Neural cell (in vitro differentiated cells): ENCODE results near the gene CRTAC1. TPM values are rescaled to one million over a fixed set of nuclear protein-coding genes. Genes with fewer than 3 reads are reported as not detected.

Source experiments
- H2AFZ ChIP-seq: fragments of 200-600, 300-800 bp; sonication (generic), shearing (Covaris generic); 2 replicates; pipeline ENCODE4 v1.6.0; 2014; ENCODE audit warnings: low read depth, mild to moderate bottlenecking, antibody characterized with exemption, low read length, moderate library complexity
- H3F3A ChIP-seq: fragments of 200-600 bp; shearing (Covaris generic); 2 replicates; pipeline ENCODE4 v1.6.1; 2016; ENCODE audit warnings: mild to moderate bottlenecking, moderate library complexity, mixed read lengths, antibody characterized with exemption, low read length; ENCODE audit not compliant: insufficient read depth, poor library complexity, severe bottlenecking
- H3K27ac ChIP-seq: fragments of 200-600, 300-800 bp; sonication (generic), shearing (Covaris generic); 2 replicates; pipeline ENCODE4 v1.5.1; 2014; ENCODE audit warnings: mild to moderate bottlenecking, low read length, moderate library complexity
- H3K27me3 ChIP-seq: fragments of 300-800, 200-600 bp; sonication (generic), shearing (Covaris generic); 2 replicates; pipeline ENCODE4 v1.6.0; 2014; ENCODE audit warnings: mild to moderate bottlenecking, low read depth, low read length, moderate library complexity; ENCODE audit not compliant: insufficient read depth
- H3K36me3 ChIP-seq: fragments of 300-800, 200-600 bp; sonication (generic), shearing (Covaris generic); 2 replicates; pipeline ENCODE4 v1.5.1; 2014; ENCODE audit warnings: mild to moderate bottlenecking, antibody characterized with exemption, low read length, moderate library complexity; ENCODE audit not compliant: insufficient read depth
- H3K4me2 ChIP-seq: fragments of 300-800, 200-600 bp; sonication (generic), shearing (Covaris generic); 2 replicates; pipeline ENCODE4 v1.6.0; 2014; ENCODE audit warnings: mild to moderate bottlenecking, low read length
- H3K4me3 ChIP-seq: fragments of 300-800, 200-600 bp; sonication (generic), shearing (Covaris generic); 2 replicates; pipeline ENCODE4 v1.5.1; 2014; ENCODE audit warnings: mild to moderate bottlenecking, low read length, moderate library complexity
- H3K79me2 ChIP-seq: fragments of 200-600 bp; shearing (Covaris generic); replicated peaks from 2 replicates; pipeline ENCODE4 v1.6.0; 2014; ENCODE audit warnings: mild to moderate bottlenecking, low read length, moderate library complexity; ENCODE audit not compliant: insufficient read depth
- H3K9ac ChIP-seq: fragments of 300-800, 200-600 bp; sonication (generic), shearing (Covaris generic); 2 replicates; pipeline ENCODE4 v1.6.1; 2016; ENCODE audit warnings: mild to moderate bottlenecking, low read length, mixed read lengths
- H3K9me2 ChIP-seq: fragments of 200-600 bp; shearing (Covaris generic); 2 replicates; pipeline ENCODE4 v1.6.1; 2016; ENCODE audit warnings: mild to moderate bottlenecking, low read length, mixed read lengths; ENCODE audit not compliant: insufficient read depth
- H3K9me3 ChIP-seq: fragments of 200-600, 300-800 bp; sonication (generic), shearing (Covaris generic); 2 replicates; pipeline ENCODE4 v1.6.1; 2016; ENCODE audit warnings: mild to moderate bottlenecking, mixed run types, low read length, moderate library complexity, mixed read lengths
- H4K20me1 ChIP-seq: fragments of 200-600 bp; shearing (Covaris generic); 2 replicates; pipeline ENCODE4 v1.6.1; 2016; ENCODE audit warnings: mild to moderate bottlenecking, mixed run types; ENCODE audit not compliant: insufficient read depth
- CTCF ChIP-seq: fragments of 450-650 bp; IDR thresholded peaks from 2 replicates; pipeline ENCODE4 v1.5.1; 2014; ENCODE audit warnings: antibody characterized with exemption, mild to moderate bottlenecking, moderate library complexity; ENCODE audit not compliant: poor library complexity, severe bottlenecking
- EP300 ChIP-seq: fragments of 450-650 bp; conservative IDR thresholded peaks from 2 replicates; pipeline ENCODE4 v1.6.1; 2014; ENCODE audit warnings: antibody characterized with exemption, mild to moderate bottlenecking, moderate library complexity; ENCODE audit not compliant: poor library complexity, severe bottlenecking
- EZH2 ChIP-seq: fragments of 200-600, 300-800 bp; shearing (Covaris generic), sonication (generic); IDR thresholded peaks from 2 replicates; pipeline ENCODE4 v1.6.1; 2014; ENCODE audit warnings: antibody characterized with exemption, low read length, borderline replicate concordance, mild to moderate bottlenecking; ENCODE audit not compliant: insufficient read depth, poor library complexity, severe bottlenecking
- MXI1 ChIP-seq: fragments of 450-650 bp; conservative IDR thresholded peaks from 2 replicates; pipeline ENCODE4 v1.6.1; 2014; ENCODE audit warnings: antibody characterized with exemption, mild to moderate bottlenecking; ENCODE audit not compliant: poor library complexity, severe bottlenecking
- POLR2AphosphoS5 ChIP-seq: IDR thresholded peaks from 2 replicates; pipeline ENCODE4 v1.6.1; 2012
- RAD21 ChIP-seq: fragments of 450-650 bp; conservative IDR thresholded peaks from 2 replicates; pipeline ENCODE4 v1.6.1; 2014; ENCODE audit warnings: antibody characterized with exemption, mild to moderate bottlenecking, moderate library complexity
- REST ChIP-seq: IDR thresholded peaks from 2 replicates; pipeline ENCODE4 v1.6.1; 2012; ENCODE audit warnings: borderline replicate concordance
- SMC3 ChIP-seq: fragments of 450-650 bp; conservative IDR thresholded peaks from 2 replicates; pipeline ENCODE4 v1.6.1; 2014; ENCODE audit warnings: antibody characterized with exemption, mild to moderate bottlenecking, moderate library complexity; ENCODE audit not compliant: poor library complexity
- TAF1 ChIP-seq: IDR thresholded peaks from 2 replicates; pipeline ENCODE4 v1.6.1; 2012; ENCODE audit warnings: low read depth
- polyA plus RNA-seq: library from polyadenylated mRNA; depleted of rRNA; stranded (reverse); fragments of >200 nt; gene quantifications from 2 replicates; pipeline ENCODE4 v1.2.3, GENCODE V29; 2014

The CRTAC1 gene
- polyA plus RNA-seq, 1 donor from 2014 or later = 1.1 TPM

GRCh38 chr10:97969538-97970079 is 60.8 kb downstream of the CRTAC1 start:
- no peak overlapping the region for H3K4me3 ChIP-seq
- no peak overlapping the region for H3K27ac ChIP-seq
- no peak overlapping the region for H3K4me2 ChIP-seq
- no peaks in the 10 kb centered on the region for H3K9me2 ChIP-seq
- no peaks in the 10 kb centered on the region for H4K20me1 ChIP-seq
- no peaks in the 10 kb centered on the region for H3K36me3 ChIP-seq
- H3K9ac ChIP-seq = no peak overlapping the region
- no peaks in the 10 kb centered on the region for H3K79me2 ChIP-seq
- TF ChIP-seq REST = no peak
- no peak for TF ChIP-seq POLR2AphosphoS5
- TF ChIP-seq RAD21 = no peak
- TF ChIP-seq TAF1 = no peak
- TF ChIP-seq MXI1 = no peak
- no peak for TF ChIP-seq EP300
- no peak for TF ChIP-seq SMC3
- TF ChIP-seq CTCF = no peak
- TF ChIP-seq EZH2 = no peak
- no peaks in the 10 kb centered on the region for H3F3A ChIP-seq
- H3K27me3 ChIP-seq = peaks cover 6% of the 10 kb centered on the region
- H2AFZ ChIP-seq = no peak overlapping the region
- H3K9me3 ChIP-seq = no peaks in the 10 kb centered on the region

- H3K9me2 ChIP-seq = no peaks in the 10 kb centered on the region
- H3K4me2 ChIP-seq = no peak overlapping the region
- H3K9ac ChIP-seq = no peak overlapping the region
- H3K36me3 ChIP-seq = no peaks in the 10 kb centered on the region
- H2AFZ ChIP-seq = no peak overlapping the region
- H3K27me3 ChIP-seq = no peaks in the 10 kb centered on the region
- H3F3A ChIP-seq = no peaks in the 10 kb centered on the region
- H4K20me1 ChIP-seq = no peaks in the 10 kb centered on the region
- TF ChIP-seq CTCF = no peak
- no peak for TF ChIP-seq EZH2
- TF ChIP-seq POLR2AphosphoS5 = no peak
- TF ChIP-seq SMC3 = no peak
- no peak for TF ChIP-seq EP300
- TF ChIP-seq REST = no peak
- TF ChIP-seq MXI1 = no peak
- TF ChIP-seq TAF1 = no peak
- no peak for TF ChIP-seq RAD21
- H3K4me3 ChIP-seq = no peak overlapping the region
- H3K9me3 ChIP-seq = no peaks in the 10 kb centered on the region
- no peak overlapping the region for H3K27ac ChIP-seq
- H3K79me2 ChIP-seq = no peaks in the 10 kb centered on the region
Observed at GRCh38 chr10:97964748-97965147, 65.7 kb downstream of the CRTAC1 start.
